T-helper 1 cell treated with Interleukin-12 subunit alpha and Interleukin-12 subunit beta and Interleukin-4 antibody, amounts not matched to agents 30 μg/mL and 1 μg/mL, for 36 hours (primary cell): ENCODE results near the gene APOE.

ENCODE experiments used
- H3K27ac Mint-ChIP-seq: one replicate; pipeline ENCODE4 v1.8.0; 2021; ENCODE audit warnings: mild to moderate bottlenecking, mixed read lengths
- H3K27me3 Mint-ChIP-seq: one replicate; pipeline ENCODE4 v1.8.0; 2021; ENCODE audit warnings: low read depth, mixed read lengths
- H3K36me3 Mint-ChIP-seq: one replicate; pipeline ENCODE4 v1.8.0; 2021; ENCODE audit warnings: low read depth, mixed read lengths
- H3K4me1 Mint-ChIP-seq: one replicate; pipeline ENCODE4 v1.8.0; 2021; ENCODE audit warnings: low read depth, mixed read lengths
- H3K4me3 Mint-ChIP-seq: one replicate; pipeline ENCODE4 v1.8.0; 2021; ENCODE audit warnings: mild to moderate bottlenecking, moderate library complexity, mixed read lengths
- H3K9me3 Mint-ChIP-seq: one replicate; pipeline ENCODE4 v1.8.0; 2021; ENCODE audit warnings: mixed read lengths

The APOE gene

DNA sequence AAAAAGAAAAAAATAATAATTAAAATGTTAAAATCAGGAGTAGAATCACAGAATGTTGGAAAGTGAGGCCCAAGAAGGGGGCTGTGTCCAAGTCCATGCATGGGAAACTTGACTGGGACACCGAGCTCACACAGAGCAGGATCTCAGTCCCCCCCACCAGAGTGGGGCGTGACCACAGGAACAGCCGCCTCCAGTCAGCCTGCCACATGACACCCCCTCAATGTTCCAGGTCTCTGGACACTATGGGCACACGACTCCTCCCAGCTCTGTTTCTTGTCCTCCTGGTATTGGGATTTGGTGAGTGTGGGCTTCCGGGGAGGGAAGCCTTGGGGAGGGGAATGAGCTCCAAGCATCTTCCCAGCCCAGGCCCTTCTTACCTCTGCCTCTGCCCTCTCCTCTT lies 42.6 kb downstream of the APOE start:
- no peaks in the 10 kb centered on the region for H3K27me3 Mint-ChIP-seq
- no peak overlapping the region for H3K4me3 Mint-ChIP-seq
- H3K27ac Mint-ChIP-seq = no peak overlapping the region
- H3K9me3 Mint-ChIP-seq = no peaks in the 10 kb centered on the region
- H3K36me3 Mint-ChIP-seq = peaks cover 1% of the 10 kb centered on the region
- H3K4me1 Mint-ChIP-seq = no peaks in the 10 kb centered on the region

DNA sequence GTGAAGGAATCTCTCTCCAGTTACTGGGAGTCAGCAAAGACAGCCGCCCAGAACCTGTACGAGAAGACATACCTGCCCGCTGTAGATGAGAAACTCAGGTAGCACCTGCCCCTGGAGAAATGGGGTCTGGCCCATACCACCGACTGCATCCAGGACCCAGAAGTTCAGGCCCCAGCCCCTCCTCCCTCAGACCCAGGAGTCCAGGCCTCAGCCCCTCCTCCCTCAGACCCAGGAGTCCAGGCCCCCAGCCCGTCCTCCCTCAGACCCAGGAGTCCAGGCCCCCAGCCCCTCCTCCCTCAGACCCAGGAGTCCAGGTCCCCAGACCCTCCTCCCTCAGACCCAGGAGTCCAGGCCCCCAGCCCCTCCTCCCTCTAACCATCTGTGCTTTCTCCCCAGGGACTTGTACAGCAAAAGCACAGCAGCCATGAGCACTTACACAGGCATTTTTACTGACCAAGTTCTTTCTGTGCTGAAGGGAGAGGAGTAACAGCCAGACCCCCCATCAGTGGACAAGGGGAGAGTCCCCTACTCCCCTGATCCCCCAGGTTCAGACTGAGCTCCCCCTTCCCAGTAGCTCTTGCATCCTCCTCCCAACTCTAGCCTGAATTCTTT lies 43.3 kb downstream of the APOE start:
- Mint-ChIP-seq H3K4me1 (peaks cover 4% of the 10 kb centered on the region), H3K27me3 (no peaks in the 10 kb centered on the region), H3K36me3 (peaks cover 1% of the 10 kb centered on the region), H3K9me3 (no peaks in the 10 kb centered on the region), H3K4me3 (no peak overlapping the region), H3K27ac (no peak overlapping the region)

DNA sequence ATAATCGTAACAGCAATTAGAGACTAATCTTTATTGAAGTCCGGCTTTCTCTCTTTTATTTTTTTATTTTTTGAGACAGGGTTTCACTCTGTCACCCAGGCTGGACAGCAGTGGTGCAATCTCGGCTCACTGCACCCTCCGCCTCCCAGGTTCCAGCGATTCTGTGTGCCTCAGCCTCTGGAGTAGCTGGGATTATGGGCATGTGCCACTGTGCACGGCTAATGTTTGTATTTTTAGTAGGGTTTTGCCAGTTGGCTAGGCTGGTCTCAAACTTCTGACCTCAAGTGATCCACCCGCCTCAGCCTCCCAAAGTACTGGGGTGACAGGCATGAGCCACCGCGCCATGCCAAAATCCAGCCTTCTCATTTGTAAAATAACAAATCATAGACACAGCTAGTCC lies 44.0 kb downstream of the APOE start:
- Mint-ChIP-seq H3K9me3 (no peaks in the 10 kb centered on the region), H3K4me1 (peaks cover 5% of the 10 kb centered on the region), H3K4me3 (no peak overlapping the region), H3K36me3 (peaks cover 1% of the 10 kb centered on the region), H3K27ac (no peak overlapping the region), H3K27me3 (no peaks in the 10 kb centered on the region)

DNA sequence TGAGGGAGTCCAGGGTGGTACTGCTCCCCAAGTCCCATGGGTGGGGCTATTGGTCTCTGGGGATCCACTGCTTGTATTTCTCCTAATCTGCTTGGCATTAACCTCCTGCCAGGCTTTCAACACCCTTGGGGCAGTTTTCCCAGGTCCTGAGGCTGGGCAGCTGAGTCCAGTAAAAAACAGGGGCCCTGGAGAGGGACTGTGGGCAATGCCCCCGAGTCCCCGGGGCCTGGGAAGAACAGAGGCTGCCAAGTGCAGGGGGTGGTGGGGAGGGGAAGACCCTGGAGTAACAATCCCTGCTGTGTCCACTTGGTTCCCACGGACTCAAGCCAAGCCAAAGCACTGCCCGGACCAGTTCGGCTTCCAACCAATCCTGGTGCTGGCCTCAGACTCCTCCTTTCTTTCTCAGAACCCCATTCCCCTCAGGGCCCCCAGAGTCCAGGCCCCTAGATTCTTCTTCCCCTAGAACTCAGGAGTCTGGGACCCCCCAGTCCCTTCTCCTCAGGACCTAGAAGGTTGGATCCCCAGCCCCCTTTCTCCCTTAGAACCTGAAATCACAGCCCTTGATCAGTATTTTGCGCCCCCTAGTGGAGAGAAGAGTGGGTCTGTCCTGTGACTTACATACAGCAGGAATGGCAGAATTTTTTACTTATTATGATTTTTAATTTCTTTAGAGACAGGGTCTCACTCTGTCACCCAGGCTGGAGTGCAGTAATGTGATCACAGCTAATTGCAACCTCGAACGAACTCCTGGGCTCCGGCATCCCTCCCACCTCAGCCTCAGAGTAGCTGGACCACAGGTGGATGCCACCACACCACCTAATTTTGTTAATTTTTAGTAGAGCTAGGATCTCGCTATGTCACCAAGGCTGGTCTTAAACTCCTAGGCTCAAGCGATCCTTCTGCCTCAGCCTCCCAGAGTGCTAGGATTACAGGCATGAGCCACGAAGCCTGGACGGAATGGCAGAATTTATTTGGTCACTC lies 45.9 kb downstream of the APOE start:
- Mint-ChIP-seq H3K27ac (no peak overlapping the region), H3K9me3 (no peaks in the 10 kb centered on the region), H3K4me3 (no peak overlapping the region), H3K27me3 (no peaks in the 10 kb centered on the region), H3K36me3 (peaks cover 3% of the 10 kb centered on the region), H3K4me1 (peaks cover 16% of the 10 kb centered on the region)

DNA sequence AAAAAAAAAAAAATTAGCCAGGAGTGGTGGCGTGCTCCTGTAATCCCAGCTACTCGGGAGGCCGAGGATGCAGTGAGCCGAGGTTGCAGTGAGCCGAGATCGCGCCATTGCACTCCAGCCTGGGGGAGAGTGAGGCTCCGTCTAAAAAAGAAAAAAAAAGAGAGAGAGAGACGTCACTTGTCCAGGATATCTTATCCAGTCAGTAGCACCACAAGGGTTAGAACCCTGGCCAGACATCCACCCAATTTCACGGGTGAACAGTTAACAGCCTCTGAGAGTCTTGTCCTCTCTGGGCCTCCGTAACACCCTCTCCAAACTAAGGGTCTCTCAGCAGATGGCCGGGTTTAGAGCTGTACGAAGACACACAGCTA lies 48.7 kb downstream of the APOE start:
- Mint-ChIP-seq H3K4me1 (peaks cover 33% of the 10 kb centered on the region), H3K27me3 (no peaks in the 10 kb centered on the region), H3K9me3 (no peaks in the 10 kb centered on the region), H3K36me3 (peaks cover 3% of the 10 kb centered on the region), H3K4me3 (peak overlapping the region; percentile 100), H3K27ac (peak overlapping the region; percentile 100)

DNA sequence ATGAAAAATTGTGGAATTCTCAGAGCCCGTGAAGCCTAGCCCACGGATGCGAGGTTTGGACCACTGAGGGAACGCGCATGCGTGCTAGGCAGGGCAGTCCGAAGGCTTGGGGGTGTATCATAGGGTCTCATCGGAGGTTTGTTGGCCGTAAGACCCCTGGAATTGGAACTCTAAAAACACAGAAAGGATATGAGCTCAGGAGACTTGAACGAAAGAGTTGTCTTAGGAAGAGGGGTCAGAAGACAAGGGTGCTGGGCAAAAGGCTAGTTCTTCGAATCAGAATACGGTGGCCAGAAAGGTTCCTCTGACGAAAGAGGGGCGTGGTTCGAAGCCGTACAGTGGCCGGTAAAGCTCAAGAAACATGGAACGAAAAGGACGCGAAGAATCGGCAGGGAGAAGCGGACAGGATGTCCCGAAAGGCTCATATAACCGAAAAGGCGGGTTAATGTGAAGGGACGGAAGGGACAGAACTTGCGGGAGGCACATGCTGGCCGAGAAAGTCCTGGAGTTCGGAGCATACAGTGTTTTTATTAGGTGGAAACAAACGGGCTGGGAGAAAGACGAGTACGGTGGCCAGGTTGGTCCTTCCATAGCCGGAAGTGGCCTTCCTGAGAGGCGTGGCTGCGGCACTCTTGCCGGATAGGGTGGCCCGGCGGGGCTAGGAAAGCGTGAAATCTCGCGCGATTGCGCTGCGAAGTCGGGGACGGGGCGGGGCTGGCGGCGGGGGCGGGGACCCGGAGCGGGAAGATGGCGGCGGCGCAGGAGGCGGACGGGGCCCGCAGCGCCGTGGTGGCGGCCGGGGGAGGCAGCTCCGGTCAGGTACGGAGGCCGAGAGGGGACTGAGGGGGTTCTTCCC lies 49.3 kb downstream of the APOE start, which contains the start of gene CLPTM1:
Gene CLPTM1, plus strand, starts transcription at position 732 of the 856 bp plus-strand sequence. Its CDS starts 16 bp downstream, at position 748.
- Mint-ChIP-seq H3K4me3 (peak within 1 kb of the TSS; percentile 100), H3K27me3 (no peaks in the 10 kb centered on the region), H3K36me3 (peaks cover 6% of the 10 kb centered on the region), H3K4me1 (peaks cover 38% of the 10 kb centered on the region), H3K27ac (peak within 1 kb of the TSS; percentile 100), H3K9me3 (no peaks in the 10 kb centered on the region)

DNA sequence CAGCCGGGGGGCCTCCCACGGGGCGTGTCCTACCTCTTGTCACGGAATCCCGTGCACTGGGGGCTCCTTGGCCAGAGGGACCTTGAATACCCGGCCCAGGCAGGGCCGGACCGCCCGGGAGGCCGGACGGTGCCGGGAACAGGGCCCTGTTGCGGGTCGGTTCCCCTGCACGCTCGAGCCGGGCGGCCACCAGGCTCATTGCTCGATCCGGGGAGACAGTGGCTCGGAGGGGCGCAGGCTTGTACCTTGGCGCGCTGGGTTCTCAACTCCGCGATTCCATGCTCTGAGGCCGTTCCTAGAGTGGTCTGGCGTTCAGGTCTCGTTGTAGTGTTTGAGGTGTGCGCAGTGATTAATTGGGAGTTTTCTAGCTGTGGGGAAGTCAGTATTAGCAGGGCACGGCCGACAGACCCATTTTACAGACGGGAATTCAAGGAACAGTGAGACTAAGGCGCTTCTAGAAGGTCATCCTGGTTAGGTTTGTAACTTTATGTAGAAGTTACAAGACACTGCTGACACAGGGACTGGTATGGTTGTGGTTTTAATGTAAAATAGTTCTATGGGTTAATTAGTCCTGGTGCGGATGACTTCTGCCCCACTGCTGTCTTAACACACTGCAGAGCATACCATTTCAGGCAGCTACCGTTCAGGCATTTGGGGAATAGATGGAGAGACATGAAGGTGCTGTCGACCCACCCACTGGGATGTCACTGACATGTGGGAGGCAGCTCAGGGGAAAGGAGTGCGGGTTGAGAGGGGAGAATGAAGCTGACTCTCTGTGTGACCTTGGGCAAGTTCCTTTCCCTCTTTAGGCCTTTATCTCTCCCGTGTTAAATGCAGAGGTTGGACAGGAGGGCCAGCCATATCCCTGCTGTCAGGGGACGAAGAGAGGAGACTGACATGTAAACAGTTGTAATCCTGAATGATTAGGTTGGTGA lies 50.2 kb downstream of the APOE start:
- Mint-ChIP-seq H3K36me3 (peaks cover 6% of the 10 kb centered on the region), H3K9me3 (no peaks in the 10 kb centered on the region), H3K4me1 (peaks cover 43% of the 10 kb centered on the region), H3K4me3 (peak overlapping the region; percentile 100), H3K27ac (peak overlapping the region; percentile 76), H3K27me3 (no peaks in the 10 kb centered on the region)

DNA sequence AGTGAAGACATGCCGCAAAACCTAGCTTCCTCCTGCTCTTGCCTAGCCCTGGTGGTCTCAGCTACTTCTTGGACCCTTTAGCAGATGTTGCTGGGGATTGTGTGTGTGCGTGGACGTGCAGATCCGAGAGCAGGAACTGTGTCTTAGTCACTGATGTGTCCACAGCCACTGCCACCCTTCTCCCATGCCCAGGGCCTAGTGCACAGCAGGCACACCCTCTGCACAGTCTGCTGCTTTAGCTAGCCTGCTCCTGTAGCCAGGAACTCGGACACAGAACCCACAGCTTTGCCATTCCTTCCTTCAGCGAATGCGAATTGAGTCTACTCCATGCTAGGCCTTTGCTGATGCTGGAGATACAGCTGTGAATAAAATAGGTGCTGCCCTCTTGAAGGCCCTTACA lies 51.9 kb downstream of the APOE start:
- Mint-ChIP-seq H3K27me3 (no peaks in the 10 kb centered on the region), H3K4me3 (peak overlapping the region; percentile 93), H3K36me3 (peaks cover 12% of the 10 kb centered on the region), H3K9me3 (no peaks in the 10 kb centered on the region), H3K4me1 (peaks cover 44% of the 10 kb centered on the region), H3K27ac (no peak overlapping the region)

DNA sequence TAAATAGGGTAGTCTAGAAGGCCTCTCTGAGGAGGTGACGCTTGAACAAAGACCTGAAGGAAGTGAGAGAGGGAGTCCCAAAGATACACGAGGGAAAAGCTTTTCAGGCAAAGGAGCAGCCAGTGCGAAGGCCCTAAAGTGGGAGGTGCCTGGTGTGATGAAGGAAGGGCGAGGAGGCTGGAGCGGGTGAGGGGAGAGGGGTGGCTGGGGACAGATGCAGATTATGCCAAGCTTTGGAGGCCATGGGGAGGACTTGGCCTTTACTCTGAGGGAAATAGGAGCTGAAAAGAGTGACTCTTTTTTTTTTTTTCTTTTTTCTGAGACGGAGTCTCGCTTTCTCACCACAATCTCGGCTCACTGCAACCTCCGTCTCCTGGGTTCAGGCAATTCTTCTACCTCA lies 52.5 kb downstream of the APOE start:
- Mint-ChIP-seq H3K27me3 (no peaks in the 10 kb centered on the region), H3K4me1 (peaks cover 44% of the 10 kb centered on the region), H3K27ac (no peak overlapping the region), H3K9me3 (no peaks in the 10 kb centered on the region), H3K4me3 (no peak overlapping the region), H3K36me3 (peaks cover 12% of the 10 kb centered on the region)
